ENCODE measurements around the gene CHFR.

DNA sequence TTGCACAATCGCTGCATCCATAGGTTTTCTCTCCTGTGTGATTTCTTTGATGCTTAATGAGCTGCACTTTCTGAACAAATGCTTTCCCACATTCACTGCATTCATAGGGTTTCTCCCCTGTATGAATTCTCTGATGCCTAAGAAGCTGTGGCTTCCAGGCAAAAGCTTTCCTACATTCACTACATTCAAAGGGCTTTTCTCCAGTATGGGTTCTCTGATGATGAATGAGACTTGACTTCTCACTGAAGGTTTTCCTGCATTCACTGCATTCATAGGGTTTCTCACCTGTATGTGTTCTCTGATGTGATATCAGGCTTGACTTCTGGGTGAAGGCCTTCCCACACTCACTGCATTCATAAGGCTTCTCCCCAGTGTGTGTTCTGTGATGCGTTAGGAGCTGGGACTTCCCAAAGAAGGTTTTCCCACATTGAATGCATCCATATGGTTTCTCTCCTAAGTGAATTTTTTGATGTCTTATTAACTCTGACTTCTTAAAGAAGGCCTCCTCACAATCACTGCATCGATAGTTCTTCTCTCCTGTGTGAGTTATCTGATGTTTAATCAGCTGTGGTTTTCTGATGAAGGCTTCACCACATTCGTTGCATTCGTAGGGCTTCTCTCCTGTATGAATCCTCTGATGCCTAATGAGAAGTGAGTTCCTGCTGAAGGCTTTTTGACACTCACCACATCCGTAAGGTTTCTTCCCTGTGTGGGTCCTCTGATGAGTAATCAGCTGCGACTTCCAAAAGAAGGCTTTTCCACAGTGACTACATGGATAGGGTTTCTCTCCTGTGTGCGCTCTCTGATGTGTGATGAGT, 38.4 kb upstream of the CHFR start:
- TF ChIP-seq MAZ (IDR thresholded peaks at IDR 0.05; ENCODE audit: borderline replicate concordance, low read depth, low read length) = no peak
- no peak for TF ChIP-seq RAD21 (IDR thresholded peaks at IDR 0.05; ENCODE audit: low read length)
- TF ChIP-seq POLR2A (IDR thresholded peaks at IDR 0.05; ENCODE audit: low read depth, low read length) = no peak
- TF ChIP-seq CTCF (conservative IDR thresholded peaks at IDR 0.05; ENCODE audit: low read depth, low read length) = no peak
- TF ChIP-seq, protein P1, sequence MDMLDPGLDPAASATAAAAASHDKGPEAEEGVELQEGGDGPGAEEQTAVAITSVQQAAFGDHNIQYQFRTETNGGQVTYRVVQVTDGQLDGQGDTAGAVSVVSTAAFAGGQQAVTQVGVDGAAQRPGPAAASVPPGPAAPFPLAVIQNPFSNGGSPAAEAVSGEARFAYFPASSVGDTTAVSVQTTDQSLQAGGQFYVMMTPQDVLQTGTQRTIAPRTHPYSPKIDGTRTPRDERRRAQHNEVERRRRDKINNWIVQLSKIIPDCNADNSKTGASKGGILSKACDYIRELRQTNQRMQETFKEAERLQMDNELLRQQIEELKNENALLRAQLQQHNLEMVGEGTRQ (IDR thresholded peaks at IDR 0.05; ENCODE audit: low read depth, low read length) = no peak
- no peak for TF ChIP-seq MXI1 (IDR thresholded peaks at IDR 0.05; ENCODE audit: borderline replicate concordance, low read depth, low read length)
- TF ChIP-seq SMC3 (IDR thresholded peaks at IDR 0.05; ENCODE audit: low read depth, low read length) = no peak
- no peak for TF ChIP-seq RFX5 (IDR thresholded peaks at IDR 0.05; ENCODE audit: low read depth, low read length)
- no peak for TF ChIP-seq MAFK (IDR thresholded peaks at IDR 0.05; ENCODE audit: low read depth, low read length)
- TF ChIP-seq FOS (IDR thresholded peaks at IDR 0.05; ENCODE audit: low read depth, low read length) = no peak
- TF ChIP-seq RCOR1 (IDR thresholded peaks at IDR 0.05; ENCODE audit: insufficient replicate concordance, low read length) = no peak
- TF ChIP-seq CHD1 (IDR thresholded peaks at IDR 0.05; ENCODE audit: low read depth, low read length) = no peak
